ENCODE results near the gene EVI5L.
"Not testable (repeated sequence)": the region's sequence is repeated elsewhere in the genome, so short reads cannot be mapped to it uniquely, and the experiment has no call there.

EVI5L gene

DNA sequence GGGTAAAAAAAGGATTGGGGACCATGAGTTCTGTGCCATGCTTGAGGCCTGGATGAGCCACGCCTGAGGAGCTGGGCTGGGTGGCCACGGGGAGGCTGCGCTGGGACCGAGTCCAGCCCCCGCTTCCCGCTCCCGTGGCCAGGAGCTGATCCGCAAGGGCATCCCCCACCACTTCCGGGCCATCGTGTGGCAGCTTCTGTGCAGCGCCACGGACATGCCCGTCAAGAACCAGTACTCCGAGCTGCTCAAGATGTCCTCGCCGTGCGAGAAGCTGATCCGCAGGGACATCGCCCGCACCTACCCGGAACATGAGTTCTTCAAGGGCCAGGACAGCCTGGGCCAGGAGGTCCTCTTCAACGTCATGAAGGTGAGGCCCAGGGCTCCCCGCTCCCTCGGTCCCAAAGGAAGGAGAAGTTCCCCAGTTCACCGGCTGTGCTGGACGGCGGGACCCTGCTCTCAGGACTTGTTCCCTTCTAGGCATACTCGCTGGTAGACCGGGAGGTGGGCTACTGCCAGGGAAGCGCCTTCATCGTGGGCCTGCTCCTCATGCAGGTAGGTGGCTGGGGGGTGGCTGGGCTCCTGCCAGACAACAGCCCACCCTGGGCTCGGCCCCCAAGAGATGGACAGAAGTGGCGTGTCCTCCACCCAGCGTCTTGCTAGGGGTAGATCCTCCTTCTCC, 18.9 kb downstream of the EVI5L start:
- DNase-seq: no peak

DNA sequence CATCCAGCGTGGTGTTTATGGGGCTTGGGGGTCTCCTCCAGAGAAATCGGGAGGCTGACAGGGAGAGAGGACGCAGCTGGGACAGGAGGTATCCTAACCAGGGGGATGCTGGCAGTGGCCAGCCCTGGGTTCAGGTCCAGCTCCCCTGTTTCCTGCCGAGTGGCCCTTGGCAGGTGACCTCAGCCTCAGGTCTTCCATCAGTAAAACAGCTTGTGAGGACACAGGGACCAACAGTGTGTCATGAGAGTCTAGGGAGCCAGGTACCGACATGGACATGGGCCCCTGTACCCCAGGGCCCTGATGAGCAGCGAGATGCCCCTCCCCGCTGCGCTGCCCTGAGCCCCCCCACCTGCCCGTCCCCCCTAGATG, 19.6 kb downstream of the EVI5L start:
- DNase-seq: no peak

DNA sequence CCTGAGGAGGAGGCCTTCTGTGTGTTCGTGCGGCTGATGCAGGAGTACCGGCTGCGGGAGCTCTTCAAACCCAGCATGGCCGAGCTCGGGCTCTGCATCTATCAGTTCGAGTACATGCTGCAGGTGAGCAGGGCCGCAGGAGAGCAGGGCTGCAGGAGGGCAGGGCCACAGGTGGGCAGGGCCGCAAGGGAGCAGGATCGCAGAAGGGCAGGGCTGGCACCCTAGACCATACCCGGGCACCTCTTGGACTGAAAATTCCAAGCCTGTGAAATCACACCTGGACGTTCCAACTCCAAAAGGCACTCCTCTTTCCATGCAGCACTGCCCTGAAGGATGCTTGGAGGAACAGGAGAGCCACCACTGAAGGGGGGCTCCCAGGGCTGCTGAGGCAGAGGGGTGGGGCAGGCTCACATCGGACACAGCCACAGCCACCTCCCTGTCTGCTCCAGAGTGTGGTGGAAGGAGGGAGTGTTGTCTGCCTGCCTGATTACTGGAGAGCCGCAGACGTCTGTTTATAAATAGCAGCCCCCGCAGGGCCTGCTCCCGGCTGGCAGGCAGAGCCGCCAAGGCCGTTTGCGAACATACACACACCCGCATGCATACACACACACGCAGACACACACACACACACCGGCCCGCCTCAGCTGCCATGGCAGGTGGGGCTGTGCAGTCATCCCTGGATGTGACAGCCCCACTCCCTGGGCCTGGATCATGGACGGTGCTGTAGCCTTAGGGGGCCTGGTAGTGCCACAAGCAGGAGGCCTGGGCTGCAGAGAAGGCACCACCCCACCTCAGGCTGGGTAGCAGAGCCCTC, 20.2 kb downstream of the EVI5L start:
- DNase-seq: no peak

DNA sequence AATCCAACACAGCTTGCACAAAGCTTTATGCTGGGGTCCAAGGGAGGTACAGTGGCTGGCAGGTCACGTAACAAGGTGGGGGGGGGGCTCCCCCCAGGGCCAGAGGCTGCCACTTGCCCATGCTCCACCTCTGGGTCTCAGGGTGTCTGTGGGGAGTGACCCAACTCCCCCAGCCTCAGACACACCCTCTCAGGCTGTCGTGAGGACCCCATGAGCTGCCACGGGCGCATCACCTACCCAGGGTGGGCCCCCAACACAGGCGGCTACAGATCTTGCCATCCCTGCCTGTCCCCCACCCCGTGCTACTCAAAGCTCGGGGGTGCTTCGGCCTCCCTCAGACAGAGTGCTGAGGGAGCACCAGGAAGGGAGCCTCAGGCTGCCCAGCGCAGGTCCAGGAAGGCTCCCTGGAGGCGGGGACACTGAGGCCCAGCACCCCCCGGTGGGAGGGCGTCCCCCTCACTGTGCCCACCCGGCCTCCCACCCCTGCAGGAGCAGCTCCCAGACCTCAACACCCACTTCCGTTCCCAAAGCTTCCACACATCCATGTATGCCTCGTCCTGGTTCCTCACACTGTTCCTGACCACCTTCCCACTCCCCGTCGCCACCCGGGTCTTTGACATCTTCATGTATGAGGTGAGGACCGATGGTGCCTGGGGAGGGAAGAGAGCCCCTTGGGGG, 21.1 kb downstream of the EVI5L start:
- no peak for DNase-seq

DNA sequence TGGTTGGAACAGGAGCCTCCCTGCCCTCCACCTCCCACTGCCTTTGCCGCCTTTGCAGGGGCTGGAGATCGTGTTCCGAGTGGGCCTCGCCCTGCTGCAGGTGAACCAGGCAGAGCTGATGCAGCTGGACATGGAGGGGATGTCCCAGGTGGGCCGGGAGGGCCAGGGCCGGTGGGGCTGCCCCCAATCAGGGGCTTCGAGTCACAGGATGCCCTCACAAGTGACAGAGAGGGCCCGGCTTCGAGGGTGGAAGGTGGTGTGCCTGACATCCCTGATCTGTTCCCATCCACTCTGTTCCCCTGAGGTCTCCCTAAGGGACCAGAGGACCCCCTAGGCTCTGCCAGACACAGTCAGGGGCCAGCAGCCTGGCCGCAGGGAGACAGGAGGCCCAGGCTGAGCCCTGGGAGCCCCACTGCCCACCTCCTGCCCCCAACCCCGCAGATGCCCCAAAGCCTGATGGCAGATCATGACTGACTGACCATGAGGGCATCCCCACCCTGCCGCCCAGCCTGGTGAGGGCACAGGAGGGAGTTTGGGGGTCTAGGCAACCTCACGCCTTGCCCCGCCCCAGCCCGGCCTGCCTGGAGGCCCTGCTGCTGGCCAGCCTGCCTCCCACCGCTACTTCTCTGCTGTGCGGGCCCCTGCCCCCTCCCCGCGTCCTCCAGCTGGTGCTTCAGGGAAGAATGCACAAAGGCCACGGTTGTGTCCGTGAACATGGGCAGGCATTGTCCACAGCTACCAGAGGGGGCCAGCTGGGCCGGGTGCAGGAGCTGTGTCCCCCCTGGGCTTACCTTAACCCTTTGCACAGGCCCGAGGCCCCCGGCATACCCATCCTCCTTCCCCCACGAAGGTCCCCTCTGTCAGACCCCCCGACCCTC, 21.8 kb downstream of the EVI5L start:
- no peak for DNase-seq

DNA sequence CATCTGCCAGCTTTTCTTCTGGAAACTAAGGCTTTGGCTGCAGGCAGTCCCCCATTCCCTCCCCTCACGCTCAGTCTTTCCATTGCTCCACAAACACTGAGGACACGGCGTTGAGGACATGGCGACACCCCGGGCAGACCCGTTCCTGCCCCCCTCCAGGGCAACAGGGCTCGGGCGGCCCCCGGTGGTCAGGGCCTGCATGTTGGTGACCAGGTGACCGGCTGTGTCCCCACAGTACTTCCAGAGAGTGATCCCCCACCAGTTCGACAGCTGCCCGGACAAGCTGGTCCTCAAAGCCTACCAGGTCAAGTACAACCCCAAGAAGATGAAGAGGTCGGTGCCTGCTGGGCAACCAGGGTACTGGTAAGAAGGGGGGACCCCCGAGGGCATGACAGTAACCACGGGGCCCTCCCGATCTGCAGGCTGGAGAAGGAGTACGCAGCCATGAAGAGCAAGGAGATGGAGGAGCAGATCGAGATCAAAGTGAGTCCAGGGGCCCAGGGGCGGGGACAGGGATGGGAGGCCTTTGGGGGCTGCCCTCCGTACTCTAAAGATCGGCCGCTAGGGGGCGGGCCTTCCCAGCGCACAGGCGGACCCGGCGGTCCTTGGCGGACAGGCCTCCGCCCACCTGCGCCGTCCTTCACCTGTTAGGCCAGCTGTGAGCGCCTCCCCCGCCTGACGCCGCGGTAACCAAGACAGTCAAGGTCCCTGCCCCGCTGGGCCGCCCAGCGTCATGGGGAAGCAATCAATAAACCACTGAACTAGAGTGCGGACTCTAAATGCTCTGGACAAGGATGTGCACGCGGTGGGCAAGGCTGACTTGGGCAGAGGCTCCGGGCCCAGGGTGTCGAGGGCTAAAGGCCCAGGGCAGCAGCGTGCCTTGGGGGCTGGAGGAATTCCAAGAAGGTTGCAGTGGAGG, 23.1 kb downstream of the EVI5L start:
- DNase-seq: peak; percentile 52

DNA sequence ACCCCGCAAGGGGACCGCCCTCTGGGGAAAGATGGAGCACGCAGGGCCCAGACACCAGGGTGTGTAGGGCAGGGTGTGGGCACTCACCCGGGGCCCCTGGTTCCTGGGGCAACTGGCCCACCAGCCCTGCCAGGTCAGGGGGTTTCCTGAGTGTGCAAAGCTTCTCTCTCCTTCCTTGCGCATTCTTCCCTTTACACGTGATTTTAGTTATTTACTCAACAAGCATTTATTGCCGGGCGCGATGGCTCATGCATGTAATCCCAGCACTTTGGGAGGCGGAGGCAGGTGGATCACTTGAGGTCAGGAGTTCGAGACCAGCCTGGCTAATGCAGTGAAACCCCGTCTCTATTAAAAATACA, 23.7 kb downstream of the EVI5L start:
- DNase-seq: no peak

DNA sequence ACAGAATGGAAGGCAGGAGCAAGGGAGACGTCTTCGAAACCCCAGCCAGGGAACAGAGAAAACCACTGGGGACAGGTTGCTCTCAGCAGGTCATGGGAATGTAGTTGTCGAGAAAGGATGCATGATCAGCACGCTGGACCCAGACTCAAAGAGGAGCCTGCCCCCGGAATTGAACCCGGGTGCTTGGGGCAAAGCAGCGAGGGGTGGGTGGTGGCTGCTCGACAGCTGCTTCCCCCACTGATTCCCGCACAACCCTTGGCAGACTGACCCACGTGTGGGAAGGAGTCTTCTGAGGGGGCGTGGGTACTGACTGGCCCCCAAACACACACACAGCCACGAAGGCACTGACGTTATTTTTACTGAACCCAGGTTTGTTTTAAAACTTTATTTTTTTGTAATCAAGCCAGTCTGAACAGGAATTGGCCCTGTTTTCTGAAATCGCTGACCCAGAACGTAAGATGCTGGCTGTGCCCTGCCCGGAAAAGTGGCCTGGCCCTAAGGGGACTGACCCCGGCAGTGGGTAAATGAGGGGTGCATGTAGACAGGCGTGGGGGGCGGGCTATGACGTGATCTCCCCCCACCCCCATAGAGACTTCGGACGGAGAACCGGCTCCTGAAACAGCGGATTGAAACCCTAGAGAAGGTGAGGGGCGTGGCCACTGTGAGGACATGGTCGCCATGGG, 25.5 kb downstream of the EVI5L start:
- no peak for DNase-seq

DNA sequence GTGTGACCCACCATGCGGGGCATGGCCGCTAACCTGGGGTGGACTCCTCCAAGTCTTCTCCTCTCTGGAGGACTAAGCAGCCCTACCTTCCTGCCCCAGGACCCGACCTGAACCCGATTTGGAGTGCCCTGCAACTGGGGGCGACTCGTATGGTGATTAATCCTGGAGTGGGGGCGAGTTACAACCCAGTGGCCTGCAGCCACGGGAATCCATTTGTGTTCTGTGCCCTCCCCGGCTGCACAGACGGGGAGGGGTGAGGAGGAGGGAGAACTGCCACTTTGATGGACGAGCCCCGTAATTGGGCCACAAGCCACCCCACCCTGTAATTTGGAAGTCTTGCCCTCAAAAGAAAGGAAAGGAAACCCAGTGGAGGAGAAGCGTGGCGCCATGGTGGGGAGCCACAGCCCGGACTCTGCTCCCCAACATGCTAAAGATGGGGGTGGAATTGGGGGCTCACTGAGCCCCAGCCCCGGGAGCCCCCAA, 26.1 kb downstream of the EVI5L start:
- DNase-seq: no peak

DNA sequence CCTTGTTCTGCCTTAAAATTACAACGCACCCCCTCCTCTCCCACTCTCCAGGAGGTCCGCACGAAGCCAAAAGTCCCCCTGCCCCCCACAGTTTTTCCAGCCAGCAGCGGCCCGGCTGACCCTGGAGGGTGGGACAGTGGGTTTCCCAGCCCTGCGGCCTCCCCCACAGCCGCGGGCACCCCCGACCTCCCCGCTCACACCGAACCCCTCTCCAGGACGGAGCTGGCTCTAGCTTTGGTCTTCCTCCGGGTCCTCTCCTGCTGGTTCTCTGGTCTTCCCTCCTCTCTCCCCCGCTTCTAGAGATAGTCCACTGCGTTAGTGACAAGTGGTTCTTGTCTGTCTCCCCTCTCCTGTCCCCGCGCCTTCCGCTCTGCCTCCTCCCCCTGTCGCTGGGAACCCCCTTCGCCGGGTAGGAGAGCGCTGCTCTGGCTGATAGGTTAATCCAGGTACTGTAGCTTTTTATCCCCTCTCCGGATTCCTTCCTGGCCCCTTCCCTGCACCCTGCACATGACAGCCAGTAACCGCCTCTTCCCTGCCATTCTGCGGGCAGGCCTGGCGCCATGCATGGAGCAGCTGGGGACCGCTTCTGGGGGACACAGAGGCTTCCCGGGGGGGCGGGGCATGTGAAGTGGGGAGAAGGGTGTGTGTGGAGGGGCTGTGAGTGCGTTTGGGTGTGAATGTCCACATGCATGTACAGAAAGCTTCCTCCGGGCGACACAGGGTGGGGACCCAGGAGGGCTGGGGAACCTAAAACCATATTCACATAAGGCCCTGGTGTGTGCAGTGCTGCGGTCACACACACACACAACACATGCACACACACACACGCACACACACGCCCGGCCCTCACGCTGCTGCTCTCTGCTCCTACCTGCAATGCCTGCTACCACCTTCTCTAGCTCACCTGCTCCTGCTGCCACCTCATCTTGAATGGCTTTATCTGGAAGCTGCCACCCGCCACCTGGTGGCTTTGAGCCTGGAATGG, 27.0 kb downstream of the EVI5L start:
- DNase-seq: no peak

DNA sequence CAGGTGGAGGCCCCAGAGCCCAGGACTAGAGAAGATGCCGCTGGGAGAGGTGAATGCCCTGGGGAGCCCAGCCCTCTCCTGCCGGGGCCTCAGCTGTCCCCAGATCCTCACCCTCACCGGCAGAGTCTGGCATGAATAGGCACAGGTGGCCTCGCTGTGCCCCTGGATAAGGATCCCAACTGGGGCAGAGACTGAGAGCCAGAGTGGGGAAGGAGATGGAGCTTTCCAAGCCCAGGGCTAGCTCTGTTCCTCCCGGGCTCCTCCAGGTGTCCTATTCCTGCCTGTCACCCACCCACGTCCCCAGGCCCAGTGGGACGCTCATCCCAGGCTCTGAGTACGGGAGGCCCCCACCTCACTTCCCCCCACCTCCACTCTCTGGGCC, 27.7 kb downstream of the EVI5L start:
- no peak for DNase-seq

DNA sequence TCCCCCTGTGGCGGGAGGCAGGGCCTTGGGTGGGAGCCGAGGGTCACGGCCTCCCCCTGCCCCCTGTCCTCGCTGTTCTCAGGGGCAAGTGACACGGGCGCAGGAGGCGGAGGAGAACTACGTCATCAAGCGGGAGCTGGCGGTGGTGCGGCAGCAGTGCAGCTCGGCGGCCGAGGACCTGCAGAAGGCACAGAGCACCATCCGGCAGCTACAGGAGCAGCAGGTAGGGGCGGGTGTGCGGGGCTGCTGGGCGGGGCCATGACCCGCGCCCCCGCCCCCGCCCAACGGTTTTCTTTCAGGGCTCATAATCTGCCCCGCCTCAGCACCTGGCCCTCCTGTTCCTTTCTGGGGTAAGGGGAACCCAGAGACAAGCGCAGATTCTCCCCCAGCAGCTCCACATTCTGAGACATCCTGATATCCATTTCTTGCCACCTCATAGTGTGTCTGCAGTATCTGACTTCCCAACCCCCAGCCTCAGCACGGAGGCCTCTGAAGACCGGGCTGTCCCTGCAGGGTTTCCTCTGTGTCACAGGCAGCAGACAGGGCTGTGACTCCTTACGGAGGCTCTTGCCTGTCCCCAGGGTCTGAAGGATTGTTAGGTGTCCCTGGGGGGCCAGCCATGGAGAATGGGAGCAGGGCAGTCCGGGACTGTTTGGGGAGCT, 28.2 kb downstream of the EVI5L start:
- no peak for DNase-seq

DNA sequence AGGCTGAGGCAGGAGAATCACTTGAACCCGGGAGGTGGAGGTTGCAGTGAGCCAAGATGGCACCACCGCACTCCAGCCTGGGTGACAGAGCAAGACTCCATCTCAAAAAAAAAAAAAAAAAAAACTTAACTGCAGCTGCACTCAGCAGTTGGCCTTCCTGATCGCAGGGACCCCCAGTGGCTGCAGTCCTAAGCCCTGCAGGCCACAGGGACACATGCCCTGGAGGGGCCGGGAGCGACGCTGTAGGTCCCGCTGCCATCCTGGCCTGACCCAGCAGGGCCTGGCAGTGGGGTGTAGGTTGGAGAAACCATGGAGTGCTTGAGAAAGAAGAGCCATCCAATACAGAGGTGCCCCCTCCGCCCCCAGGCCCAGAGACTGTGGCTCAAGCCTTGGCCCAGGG, 29.1 kb downstream of the EVI5L start:
- not testable (repeated sequence) for DNase-seq

DNA sequence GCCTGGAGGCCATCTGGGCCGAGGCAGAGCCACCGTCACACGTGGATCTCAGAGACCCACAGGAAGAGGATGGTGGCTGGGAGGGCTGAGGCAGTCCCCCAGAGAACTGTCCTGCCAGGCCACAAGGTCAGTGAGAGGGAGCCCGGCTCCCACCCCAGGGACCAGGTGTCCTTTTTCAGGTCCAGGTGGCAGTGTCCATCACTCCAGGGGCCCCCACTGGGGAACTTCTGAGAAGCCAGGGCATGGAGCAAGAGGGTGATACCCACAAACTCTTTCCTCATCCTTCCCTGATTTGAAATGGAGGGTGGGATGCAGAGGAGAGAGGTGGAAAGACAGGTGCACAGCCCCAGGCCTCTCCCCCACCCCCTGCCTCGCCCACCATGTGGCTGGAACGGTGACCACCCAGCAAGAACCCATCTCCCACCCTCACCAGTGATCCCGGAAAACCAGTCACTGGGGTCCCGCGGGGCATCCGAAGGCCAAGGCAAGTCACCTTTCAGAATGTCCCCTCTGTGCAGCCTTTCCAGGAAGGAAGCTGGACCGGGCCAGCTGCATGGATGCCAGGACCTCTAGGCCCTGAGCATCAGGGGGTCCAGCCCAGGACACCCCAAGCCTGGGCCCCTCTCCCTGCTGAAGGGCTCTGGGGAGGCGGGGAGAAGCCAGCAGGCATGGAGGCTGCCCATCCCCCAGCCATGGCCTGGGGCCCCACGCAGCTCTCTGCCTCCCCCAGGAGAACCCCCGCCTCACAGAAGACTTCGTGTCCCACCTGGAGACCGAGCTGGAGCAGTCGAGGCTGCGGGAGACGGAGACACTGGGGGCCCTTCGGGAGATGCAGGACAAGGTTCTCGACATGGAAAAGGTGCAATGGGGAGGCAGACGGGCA, 30.1 kb downstream of the EVI5L start:
- DNase-seq: no peak

DNA sequence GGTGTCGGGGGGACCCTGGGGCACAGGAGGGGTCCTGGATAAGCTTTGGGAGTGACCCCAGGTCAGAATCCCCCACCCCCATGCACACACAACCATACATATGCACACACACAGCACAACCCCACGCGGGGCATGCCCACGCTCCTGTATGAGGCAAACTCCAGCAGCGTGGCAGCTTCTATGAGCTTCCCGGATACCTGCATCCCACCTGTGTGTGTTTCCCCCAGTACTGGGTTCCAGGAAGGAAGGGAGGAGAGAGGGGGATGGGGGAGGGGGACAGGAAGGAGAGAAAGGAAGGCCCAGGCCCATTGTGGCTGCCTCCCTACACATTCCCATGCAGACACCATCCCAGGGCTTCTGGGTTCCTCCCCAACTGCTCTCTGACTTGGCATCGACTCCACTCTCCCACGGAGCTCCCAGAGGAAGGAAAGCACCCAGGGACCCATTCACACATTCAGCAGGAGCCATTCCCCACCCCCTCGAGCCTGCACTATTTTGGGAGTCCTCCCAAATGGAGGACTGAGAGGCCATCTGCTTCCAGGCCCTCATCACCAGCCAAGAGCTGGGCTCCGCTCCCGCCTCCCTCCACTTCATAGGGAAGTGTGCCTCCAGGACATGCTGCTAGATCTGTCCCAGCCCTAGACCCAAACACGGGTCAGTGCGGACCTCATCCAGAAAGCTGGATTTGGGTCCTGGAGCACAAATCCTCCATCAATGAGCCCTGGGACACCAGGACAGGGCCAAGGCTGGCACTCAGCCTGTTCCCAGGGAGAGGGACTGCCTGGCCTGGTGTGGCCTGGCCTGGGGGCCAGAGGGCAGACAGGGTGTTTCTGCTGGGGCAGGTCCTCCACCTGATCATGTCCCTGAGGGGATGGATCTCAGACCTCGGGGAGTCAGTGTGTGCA, 30.9 kb downstream of the EVI5L start:
- no peak for DNase-seq

DNA sequence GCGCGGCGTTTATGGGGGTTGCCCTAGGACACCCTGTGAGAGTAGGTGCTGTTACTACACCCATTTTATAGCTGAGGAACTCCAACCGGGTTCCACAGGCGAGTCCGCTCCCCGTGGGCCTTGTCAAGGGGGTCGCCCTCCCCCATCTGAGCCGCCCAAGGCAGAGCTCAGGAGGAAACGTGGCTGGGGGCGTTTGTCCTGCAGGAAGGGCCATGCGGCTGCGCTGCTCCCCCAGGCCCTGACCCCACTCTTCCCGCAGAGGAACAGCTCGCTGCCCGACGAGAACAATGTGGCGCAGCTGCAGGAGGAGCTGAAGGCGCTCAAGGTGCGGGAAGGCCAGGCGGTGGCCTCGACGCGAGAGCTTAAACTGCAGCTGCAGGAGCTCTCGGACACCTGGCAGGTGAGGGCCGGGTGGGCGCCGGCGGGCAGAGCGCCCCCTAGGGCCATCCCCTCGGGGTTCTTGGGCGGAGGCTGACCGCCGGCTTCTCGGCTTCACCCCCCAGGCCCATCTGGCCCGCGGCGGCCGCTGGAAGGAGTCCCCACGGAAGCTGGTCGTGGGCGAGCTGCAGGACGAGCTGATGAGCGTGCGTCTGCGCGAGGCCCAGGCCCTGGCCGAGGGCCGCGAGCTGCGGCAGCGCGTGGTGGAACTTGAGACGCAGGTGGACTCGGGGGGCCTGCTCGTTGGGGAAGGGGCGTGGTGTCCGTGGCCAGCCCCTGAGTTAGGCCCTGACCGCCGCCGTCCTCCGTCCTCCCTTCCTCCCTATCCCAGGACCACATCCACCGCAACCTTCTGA, 31.8 kb downstream of the EVI5L start:
- no peak for DNase-seq

Data from fibroblast of skin of right biceps (primary cell).